GM19397 (cell line): ENCODE results near the gene SLC2A9.

Experiments
- ATAC-seq: cut with Tn5 transposase; IDR thresholded peaks from one replicate; pipeline ENCODE4 v1.9.1; 2021; ENCODE audit warnings: mild to moderate bottlenecking, moderate library complexity; ENCODE audit not compliant: unreplicated experiment

Gene SLC2A9

DNA sequence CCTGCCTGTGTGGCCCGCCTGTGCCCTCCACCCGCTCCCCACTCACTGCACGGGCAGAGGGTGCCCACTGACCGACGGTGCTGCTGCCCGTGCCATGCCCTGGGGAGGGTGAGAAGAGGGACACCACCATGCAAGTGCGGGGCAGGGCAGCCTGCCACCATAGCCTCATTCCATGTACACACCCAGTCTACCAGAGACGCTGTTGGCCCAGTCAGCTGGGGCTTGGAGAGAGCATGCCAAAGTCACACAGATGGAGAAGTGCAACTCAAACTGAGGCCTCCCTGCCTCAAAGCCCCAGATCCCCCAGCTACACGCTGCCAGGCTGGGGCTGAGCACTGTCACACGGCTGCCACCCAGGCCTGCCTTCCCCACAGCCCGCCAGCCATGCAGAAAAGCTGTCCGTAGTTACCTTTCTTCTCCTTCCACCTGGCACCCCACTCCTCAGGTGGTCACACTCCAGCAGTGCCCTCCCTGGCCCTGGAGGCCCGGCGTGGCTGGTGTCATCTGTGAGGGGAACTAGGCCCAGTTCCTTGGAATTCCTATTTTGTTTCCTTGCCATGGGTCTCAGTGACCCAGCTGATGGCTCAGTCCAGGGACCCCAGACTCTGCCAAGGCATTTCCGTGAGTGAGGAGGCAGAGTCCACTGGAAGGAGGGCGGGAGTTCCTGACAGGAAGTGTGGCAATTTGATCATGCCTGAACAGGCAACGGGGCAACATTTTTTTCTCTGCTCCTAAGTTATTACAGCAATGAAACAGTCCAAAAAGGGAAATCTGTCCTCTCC lies at the start of gene SLC2A9:
SLC2A9 (minus strand) TSS at position 627 of the 782 bp plus-strand sequence; CDS start at position 559, 68 bp downstream.
- ATAC-seq = no peak

DNA sequence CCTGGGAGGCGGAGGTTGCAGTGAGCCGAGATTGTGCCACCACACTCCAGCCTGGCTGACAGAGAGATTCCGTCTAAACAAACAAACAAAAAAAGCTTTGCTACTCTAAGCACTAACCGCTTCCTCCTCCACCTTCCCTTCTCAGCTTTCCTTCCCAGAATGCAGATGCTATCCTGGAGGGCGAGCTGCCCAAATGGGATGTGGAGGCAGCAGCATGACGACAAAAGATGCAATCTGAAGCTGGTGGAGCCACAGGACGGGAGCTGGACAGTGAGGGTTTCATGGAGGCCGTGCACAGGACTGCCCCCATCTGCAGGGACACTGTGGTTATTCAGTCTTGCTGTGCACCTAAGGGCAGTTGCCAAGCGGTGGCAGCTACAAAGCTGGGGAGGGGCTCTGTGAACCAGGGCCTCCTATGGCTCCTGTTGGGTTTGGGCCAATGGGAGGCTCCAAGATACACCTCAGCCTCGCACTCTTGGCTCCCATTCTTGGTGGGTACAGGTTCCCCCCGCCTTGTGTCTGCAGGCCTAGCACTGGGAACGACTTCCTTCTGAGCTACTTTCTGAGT lies 47.9 kb upstream of the SLC2A9 start:
- ATAC-seq = no peak

DNA sequence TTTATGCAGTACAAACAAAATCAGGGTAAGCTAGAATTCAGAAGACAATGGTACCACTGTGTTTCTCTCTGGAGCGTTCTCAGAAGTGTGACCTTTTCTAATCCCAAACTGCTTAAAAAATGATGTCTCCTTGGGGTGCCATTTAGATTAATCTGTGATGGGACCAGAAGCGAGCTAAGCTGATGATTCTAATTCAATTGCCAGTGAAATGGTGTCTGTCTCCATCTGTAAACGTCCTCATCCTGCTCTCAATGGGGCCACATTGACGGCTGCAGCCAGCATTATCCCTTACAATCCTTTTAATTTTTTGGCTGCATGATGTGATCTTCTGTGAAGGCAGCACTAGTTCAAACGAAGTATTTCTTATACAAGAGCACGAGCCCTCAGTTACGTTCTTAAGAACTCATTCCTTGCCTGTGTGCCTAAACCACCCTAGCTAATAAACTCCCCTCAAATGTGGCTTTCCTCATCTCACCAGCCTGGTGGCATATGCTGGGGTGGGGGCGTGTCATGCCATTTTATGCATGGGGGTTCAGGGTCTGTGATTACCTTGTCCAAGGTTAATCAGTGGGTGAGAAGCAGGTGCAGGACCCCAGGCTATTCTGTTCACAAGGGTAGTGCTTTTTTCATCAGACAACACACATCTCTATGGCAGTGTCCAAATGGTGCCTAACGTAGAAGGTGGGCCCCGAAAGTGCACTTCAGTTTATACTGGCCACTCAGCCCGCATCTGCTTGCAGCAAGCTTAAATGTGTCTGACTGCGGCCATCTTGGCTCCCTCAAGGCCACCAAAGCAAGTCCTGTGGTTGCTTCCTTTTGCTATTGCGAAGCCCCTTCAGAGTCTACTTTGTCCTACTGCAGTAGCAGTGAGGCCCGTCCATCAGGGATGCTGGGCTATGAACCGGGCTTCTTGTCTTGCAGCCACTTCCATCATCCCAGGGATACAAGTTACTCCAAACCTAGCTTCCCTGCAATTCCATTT lies 45.7 kb upstream of the SLC2A9 start:
- ATAC-seq = no peak

DNA sequence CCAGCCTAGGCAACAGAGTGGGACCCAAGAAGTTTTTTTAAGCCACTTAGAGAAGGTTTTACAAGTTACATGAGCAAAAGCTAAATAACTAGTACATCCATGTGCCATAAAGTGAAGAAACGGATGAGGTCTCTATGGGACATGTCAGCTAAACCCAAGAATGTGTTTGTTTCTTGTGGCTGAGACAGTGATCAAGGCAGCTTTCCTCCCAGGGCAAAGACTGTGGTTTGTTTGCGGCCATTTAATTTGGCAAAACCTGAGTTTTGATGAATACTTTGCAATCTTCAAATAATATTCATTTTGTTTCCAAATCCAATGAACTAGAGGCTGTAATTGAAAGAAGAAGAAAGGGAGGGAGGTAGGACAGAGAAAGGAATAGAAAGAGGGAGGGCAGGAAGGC lies 44.9 kb upstream of the SLC2A9 start:
- no peak for ATAC-seq

DNA sequence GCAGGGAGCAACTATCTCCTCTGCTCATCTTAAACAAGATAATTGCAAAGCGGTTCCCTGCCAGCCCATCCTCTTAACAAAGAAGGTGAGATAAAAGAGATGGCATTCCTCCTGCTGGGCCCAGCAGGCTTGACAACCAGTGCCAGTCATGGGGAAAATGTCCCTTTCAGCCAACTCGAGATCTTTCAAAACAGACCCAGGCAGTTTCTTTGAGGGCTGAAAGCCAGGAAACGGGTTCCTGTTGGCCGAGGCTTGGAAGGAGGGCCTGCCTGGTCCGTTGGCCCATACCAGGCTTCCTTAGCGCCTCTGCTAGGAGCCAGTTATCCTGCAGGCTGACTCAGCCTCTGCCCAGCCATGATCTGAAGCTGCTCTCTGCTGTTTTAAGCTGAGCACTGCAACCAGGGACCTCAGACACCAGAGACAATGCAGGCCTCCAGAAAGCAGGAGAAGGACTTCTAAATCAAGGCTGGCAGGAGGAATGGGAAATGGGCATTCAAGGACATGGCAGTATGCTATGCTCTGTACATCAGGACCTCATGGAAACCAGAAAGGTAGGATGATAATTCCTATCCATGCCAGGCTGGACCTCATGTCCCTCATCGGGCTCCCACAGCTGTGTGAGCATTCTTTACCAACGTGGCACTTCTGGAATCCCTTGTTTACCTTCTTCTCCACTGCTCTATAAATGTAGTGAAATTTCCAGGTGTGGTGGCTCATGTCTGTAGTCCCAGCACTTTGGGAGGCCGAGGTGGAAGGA lies 42.4 kb upstream of the SLC2A9 start:
- no peak for ATAC-seq

DNA sequence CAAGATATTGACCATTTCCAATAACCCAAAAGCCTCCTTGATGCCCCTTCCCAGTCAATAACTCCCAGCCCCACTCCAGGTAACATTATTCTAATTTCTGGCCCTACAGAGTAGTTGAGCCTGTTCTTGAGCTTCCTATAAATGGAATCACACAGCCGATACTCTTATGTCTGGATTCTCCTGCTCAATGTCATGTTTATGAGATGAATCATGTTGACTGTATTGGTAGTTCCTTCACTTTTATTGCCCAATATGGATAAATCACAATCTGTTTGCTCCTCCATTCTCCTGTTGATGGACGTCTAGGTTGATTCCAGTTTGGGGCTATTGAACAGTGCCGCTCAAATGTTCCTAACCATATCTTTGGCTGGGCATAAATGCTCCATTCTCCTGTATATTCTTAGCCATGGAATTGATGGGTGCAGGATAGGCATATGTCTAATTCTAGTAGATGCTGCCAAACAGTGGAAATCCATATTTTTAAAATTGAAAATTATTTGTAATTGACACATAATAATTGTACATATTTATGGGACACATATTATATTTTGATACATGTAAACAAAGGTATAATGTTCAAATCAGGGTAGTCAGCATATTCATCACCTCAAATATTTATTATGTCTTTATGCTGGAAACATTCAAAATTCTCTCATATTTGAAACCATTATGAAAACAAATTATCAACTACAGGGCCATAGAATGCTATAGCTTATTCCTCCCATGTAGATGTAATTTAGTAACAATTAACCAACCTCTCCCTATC lies 40.5 kb upstream of the SLC2A9 start:
- ATAC-seq = no peak

DNA sequence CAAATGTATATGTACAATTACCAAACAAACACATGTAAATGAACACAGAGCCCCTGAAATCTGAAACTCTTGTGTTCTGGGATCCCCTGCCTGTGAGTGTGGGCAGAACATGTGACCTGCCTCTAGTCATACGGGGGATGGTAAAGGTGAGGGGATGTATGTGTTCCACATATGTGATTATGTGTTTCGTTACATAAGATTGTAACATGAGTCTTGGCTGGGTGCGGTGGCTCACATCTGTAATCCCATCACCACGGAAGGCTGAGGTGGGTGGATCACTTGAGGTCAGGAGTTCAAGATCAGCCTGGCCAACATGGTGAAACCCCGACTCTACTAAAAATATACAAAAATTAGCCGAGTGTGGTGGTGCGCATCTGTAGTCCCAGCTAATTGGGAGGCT lies 37.1 kb upstream of the SLC2A9 start:
- ATAC-seq = no peak

DNA sequence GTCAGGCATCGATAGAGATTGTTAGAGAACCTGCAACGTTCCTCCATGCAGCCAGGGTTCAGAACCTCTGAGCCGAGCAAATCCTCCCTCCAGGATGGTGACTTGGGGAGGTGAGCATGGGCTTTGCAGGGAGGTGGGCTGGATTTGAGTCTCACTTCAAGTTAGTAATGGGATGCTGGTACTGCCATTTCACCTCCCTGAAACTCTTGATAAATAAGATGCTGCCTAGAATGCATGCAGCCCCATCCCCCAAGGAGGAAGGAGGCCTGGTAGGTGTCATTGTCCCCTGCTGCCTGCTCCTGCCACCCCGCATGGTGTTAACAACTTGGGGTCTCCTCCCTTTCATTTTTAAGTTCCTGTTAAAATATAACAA lies 35.7 kb upstream of the SLC2A9 start:
- no peak for ATAC-seq

DNA sequence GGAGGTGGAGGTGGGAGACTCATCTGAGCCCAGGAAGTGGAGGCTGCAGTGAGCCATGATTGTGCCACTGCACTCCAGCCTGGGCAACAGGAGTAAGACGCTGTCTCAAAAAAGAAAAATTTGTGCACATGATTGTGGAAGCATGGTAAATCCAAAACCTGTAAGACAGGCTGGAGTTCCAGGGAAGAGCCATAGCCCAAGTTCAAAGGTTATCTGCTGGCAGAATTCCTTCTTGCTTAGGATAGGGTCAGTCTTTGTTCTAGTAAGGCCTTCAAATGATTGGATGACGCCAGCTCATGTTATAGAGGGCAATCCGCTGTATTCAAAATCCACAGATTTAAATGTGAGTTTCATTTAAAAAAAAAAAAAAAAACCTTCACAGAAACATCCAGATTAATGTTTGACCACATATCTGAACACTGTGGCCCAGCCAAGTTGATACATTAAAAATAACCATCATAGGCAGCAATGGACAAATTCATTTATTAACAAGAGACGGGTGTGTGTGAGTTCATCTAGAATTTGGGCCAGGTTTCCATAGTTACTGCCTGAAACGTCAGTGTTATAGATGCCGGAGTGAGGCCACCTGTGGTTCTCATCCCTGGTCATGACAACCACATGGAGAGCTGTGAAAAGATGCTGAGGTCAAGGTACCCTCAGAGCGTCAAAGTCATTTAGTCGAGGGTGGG lies 35.2 kb upstream of the SLC2A9 start:
- ATAC-seq = no peak

DNA sequence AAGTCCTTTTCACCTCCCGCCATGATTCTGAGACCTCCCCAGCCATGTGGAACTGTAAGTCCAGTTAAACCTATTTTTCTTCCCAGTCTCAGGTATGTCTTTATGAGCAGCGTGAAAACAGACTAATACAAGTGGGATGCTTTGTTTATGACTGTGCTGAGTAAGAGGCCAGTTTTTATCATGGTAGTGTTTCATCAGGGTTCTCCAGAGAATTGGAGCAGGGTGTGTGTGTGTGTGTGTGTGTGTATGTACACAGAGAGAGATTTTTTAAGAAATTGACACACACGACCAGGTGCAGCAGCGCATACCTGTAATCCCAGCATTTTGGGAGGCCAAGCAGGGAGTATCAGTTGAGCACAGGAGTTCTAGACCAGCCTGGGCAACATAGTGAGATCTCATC lies 34.6 kb upstream of the SLC2A9 start:
- no peak for ATAC-seq

DNA sequence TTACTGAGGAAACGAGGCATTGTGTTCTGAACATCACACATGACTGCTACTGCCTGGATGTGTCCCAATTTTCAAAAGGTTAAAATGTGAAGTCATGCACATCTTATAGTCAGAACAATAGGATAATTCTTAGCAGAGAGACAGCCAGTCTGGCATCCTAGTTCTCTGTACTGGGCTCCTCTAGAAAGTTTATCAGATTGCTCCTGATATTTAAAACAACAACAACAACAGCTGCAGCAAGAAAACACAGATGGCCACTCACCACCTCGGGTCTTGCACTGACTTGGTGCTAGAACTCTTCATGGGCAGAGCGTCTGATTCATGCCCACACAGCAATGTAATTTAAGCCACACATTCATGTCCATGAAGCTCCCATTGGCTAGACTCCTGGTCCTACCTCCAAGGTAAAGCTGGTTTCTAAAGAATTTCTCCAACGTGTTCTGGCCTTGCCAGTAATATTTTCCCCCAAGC lies 33.3 kb upstream of the SLC2A9 start:
- ATAC-seq = no peak

DNA sequence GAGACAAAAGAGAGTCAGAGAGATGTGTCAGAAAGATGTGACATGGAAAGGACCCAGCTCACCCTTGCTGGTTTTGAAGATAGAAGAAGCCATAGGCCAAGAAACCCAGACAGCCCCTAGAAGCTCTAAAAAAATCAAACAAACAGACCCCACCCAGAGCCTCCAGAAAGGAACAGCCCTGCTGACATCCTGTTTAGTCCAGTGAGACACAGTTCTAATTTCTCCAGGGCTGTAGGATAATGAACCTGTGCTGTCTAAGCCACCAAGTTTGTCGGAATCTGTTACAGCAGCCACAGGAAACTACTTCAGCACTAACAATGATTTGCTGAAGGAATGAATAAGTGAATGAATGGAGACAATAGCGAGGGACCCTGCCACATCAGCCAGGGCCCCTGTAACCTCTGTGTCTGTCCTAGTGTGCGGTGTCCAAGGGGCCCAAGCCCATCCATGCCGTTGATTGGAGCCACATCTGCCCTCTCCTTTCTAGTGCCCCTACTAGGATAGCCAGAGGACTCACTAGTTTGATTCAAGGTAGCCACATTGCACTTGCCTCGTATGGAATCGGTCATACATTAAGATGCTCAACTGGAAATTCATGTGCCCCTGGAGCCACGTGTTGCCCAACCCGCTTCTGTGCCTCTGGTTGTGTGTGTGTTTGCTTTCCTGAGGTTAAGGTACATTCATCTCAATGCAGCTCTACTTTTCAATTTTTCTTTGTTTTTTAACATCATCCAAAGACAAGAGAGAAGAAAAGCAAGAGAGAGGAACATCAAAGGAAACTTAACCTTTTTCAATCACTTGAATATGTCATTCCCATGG lies 32.5 kb upstream of the SLC2A9 start:
- ATAC-seq = no peak

DNA sequence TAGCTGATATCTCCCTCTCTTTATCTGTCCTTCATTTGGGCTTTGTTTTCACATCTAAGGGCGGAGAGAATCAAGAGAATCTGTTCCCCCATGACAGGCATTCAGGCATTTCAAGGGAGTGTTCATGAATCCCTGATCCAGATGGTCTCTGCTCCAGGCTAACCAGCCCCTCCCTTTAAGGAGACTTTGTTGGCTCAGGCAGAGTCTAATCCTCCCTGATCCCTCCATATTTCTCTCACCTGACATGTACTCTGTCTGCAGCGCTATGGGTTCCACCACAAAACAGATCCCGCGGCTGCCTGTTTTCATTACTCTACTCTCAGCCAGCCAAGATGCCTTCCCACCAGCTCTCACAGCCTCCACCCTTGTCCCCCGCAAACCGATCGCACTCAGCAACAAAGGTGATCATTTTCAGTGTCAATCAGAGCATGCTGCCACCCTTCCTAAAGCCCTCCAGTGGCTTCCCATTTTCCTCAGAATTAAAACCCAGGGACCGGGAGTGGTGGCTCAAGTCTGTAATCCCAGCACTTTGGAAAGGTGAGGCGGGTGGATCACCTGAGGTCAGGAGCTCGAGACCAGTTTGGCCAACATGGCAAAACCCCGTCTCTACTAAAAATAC lies 30.3 kb upstream of the SLC2A9 start:
- no peak for ATAC-seq

DNA sequence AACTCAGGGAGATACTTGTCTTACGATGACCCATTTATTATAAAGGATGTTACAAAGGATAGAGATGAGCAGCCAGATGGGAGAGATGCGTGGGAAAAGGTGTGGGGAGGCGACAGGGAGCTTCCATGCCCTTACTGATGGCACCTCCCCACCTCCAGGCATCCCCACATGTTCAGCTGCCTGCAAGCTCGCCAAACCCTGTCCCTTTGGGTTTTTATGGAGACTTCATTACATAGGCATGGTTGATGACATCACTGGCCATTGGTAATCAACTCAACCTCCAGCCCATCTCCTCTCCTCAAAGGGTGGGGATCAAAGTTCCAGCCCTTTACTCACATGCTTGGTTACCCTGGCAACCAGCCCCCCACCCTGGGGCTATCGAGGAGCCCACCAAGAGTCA lies 29.4 kb upstream of the SLC2A9 start:
- ATAC-seq = no peak

DNA sequence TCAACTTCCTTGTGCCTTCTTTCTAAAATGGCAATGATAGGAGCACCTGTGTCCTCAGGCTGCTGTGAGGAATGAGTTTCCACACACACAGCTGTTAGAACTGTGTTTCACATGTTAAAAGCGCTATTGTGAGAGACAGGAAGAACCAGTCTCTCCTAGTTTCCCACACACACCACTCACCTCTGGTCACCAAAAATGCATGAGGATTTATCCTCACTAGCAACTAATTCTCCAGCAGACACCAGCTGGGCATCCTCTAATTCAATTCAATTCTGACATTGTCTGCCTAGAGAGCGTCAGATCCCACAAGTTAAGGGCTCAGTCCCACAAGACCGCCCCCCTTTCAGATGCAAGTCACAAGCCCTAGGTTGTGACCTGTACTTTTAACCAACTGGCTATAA lies 29.0 kb upstream of the SLC2A9 start:
- ATAC-seq = no peak

DNA sequence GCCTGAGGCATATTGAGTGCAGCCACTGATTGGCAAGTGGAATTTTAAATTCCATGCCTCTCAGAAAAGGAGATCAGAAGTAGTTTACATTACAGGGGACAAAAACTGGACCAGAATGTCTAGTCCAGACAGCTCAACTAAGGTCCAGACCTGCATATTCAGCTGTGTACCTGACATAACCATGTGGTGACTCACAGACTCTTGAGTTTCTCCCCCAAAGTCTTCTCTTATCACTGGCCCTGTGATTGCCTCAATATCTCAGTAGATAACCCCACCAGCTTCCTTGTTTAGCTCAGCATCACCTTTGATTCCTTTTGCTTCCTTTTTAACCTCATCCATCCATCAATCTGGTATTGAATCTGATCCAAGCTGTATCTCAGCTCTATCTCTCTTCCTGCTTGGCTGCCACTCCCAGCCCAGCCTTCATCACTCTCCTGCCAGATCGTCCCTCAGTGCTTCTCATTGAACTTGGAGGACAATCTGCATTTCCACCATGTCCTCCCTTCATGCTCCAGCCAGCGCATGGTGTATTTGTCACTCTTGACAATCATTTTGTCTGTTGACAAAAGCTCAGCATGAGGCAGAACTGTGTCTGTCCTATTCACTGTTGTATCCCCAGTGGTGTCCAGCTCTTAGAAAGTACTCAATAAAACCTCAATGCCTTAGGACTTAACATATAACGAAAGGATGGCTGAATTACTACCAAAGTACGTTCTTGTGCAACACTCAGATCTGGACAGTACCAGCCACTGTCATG lies 27.8 kb upstream of the SLC2A9 start:
- ATAC-seq = no peak

DNA sequence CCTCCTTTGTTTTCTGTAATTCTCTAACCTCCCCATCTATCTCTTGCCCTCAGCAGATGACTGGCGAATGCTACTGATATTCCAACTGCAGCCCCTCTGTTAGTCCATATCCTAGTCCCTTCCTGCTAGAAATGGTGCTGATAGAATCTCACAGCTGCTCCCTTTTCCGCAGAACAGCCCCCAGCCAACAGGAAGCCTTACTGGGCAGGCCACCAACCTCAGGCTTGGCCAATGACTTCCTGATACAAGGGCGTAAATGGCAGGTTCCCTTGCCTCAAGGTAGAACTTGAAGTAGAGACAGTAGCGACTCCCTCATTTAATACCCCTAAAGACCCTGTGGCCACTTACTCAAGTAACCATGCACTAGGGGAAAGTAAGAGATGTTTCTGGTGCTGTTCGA lies 26.7 kb upstream of the SLC2A9 start:
- no peak for ATAC-seq
